GM21526 (cell line): ENCODE results near the gene PDE6B.
"Not testable (repeated sequence)": the region's sequence is repeated elsewhere in the genome, so short reads cannot be mapped to it uniquely, and the experiment has no call there.

ENCODE experiments used
- ATAC-seq: cut with Tn5 transposase; IDR thresholded peaks from one replicate; pipeline ENCODE4 v1.9.1; 2021; ENCODE audit warnings: moderate library complexity; ENCODE audit not compliant: unreplicated experiment, low FRiP score

Gene PDE6B

DNA sequence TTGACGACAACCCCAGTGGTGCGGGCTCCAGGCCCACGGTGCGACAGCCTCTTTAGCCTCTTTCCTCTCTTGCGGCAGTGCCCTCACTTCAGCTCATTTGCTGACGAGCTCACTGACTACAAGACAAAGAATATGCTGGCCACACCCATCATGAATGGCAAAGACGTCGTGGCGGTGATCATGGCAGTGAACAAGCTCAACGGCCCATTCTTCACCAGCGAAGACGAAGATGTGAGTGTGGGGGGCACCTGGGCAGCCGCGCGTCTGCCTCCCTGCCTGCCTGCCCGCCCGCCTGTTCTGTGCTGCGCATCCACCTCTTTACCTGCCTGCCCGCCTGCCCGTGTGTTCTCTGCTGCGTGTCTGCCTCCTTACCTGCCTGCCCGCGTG is 9.2 kb downstream of the PDE6B start:
- no peak for ATAC-seq

DNA sequence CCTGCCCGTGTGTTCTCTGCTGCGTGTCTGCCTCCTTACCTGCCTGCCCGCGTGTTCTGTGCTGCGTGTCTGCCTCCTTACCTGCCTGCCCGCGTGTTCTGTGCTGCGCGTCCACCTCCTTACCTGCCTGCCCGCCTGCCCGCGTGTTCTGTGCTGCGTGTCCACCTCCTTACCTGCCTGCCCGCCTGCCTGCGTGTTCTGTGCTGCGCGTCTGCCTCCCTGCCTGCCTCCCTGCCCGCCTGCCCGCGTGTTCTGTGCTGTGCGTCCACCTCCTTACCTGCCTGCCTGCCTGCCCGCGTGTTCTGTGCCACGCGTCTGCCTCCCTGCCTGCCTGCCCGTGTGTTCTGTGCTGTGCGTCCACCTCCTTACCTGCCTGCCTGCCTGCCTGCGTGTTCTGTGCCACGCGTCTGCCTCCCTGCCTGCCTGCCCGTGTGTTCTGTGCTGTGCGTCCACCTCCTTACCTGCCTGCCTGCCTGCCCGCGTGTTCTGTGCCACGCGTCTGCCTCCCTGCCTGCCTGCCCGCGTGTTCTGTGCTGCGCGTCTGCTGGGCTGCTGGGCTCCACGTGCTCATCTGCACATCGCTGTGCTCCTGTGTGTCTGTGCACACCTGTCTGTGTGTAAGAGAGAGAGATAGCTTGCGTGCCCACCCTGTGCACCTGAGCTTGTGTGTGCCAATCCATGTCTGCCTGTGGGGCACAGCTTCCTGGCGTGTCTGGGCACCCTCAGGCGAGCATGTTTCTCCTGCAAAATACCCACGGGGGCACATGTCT is 9.9 kb downstream of the PDE6B start:
- not testable (repeated sequence) for ATAC-seq

DNA sequence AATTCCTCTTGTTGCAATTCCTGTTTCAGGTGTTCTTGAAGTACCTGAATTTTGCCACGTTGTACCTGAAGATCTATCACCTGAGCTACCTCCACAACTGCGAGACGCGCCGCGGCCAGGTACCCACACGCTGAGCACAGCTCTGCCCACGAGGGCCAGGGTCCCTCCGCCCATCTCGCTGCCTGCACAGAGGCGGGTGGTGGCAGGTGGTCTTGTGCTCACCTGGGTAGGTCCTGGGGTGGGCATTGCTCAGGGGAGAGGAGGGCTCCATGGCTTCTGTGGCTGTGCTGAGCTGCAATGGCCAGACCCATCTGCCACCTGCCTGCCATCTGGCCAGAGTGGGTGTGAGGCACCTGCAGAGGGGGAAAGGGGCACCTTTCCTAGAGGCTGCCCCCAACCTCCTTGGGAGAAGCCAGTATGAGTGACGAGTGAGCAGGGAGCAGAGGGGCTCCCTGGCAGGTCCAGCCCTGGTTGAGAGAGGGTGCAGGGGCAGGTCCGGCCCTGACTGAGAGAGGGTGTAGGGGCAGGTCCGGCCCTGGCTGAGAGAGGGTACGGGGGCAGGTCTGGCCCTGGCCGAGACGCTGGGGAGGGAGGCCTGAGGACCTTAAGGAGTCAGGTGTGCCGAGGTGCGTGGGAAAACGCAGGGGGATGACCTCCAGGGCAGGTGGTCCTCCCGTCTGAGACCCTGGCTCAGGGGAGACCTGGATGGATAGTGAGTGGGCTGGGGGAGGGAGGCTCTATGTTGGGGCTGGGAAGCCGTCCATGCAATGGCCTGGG is 10.7 kb downstream of the PDE6B start:
- ATAC-seq, result no peak

DNA sequence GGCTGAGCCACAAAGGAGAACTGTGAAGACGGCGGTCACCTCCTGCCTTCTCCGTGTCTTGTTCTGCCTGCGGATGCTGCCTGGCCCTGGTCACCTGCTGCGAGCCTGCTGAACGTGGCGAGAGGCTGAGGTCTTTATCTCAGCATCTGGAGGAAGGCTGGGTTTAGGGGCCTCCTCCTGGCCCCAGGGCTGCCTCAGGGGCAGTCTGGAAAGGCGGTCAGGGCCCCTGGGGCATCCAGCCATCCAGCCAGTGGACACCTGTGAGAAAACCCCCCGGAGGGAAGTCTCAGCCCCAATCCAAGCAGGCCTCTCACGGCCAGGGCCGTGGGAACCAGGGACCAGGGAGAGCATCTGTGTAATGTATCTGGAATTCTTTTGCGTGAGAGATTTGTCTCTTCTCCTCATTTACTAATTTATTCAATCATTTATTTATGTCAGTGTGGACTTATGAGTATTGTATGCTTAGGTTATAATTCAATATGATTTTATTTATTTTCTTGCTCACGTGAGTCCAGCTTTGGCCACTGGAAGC is 11.3 kb downstream of the PDE6B start:
- no peak for ATAC-seq

DNA sequence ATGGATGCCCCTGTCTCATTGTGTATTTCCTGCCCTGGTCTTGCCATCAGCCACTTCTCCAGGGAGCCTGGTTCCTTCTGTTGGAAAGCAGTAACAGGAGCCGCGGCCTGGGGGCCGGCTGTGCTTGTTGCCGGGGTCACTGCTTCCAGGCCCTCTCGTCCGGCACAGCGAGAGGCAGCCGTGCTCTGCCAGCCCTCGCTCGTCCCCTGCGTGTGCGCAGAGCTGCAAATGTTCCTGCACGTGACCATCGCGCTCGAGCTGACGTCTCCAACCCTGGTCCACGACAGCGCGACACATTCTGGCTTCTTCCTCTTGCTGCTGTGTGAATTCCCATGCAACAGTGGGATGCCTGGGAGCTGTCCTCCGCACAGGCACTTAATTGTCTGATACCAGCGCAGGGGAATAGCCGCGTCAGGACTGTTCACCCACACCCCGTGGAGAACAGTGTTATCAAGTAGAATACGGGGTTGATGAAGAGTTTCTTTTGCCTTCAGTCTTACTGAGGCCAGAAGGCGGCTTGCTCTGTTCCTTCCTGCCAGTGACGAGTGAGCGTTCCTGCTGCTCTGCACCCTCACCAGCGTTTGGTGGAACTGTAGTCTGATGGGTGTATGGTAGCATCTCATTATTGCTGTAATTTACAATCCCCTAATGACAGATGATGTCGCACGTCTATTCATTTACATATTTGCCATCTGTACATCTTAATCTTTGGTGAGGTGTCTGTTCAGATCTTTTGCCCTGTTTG is 12.3 kb downstream of the PDE6B start:
- ATAC-seq, result no peak

DNA sequence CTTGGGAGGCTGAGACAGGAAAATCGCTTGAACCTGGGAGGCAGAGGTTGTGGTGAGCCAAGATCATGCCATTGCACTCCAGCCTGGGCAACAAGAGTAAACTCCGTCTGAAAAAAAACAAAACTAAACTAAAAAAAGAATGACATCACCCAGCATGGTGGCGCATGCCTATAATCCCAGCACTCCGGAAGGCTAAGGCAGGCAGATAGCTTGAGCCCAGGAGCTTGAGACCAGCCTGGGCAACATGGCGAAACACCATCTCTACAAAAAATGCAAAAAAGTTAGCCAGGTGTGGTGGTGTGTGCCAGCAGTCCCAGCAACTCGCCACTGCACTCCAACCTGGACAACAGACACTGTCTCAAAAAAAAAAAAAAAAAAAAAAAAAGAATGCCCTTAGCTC is 17.0 kb downstream of the PDE6B start:
- ATAC-seq, result not testable (repeated sequence)

DNA sequence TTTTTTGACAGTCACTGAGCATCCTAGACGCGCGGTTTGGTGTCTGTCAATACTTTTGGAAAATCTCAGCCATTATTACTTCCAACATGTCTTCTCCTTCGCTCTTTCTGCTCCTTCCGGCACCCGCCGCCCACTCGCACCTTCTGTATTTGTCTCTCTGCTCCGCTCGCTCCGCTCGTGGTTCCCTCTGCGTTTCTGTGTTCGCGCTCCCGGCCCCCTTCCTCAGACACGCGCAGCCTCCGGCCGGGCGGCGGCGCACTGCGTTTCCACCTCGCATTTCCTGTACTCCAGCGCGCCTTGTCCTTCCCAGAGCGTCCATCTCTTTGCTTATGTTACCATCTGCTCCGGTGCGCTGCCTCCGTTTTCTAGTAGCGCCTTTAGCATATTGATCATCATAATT is 21.1 kb downstream of the PDE6B start:
- ATAC-seq, result no peak

DNA sequence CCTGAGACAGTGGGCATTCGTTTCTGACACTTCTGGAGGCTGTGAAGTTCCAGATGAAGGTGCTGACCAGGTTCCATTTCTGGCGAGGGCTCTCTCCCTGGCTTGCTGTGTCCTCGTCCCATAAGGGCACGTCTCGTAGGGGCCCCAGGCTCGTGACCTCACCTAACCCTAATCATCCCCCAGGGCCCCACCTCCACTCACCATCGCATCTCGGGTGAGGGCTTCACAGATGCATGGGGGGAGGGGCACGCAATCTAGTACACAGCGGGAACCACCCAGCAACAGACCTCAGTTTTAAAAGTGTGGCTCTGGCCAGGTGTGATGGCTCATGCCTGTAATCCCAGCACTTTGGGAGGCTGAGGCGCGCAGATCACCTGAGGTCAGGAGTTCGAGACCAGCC is 22.1 kb downstream of the PDE6B start:
- no peak for ATAC-seq

DNA sequence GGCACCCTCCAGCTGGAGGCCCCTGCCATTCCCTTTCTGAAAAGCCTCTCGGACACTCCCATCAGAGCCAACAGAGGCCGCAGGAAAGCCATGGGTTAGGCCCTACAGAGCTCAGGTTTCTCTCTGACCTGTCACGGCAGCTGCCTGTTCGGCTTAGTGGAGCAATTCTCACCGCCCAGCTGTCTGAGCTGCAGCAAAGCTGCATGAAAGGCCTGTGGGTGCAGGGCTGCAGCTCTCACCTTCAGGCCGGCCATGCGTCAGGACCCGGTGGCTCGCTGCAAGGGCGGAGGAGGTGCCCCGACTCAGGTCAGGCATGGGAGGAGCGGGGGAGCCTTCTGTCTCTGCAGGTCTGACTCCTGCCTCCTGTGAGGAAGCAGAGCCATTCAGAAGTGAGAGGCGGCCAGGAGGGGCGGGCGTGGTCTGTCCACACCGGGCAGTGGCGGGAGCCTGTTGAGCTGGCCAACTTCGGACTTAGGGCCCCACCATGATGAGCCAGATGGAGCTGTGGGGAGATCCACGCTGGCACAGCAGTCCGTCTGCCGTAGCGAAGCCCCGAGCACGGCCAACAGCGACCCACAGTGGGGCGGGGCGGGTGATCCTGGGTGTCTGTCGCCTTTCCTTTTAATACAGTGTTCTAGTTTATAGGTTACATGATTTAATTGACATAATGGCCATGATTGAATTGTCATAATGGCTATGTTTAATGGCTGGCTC is 23.4 kb downstream of the PDE6B start:
- no peak for ATAC-seq

DNA sequence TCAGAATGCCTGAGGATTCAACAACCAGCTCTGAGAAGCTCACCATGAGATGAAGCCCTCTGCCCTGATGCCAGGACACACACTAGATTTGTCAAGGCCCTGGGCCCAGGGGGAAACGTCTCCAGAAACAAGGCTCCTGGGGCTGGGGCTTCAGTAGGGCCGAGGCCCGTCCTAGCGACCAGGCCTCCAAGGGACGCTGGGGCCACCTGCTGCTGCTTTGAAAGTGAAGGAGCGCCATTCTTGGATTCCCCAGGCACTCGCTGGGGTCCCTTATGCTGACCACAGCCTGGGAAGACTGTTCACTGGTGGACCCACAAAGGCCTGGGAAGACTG is 23.9 kb downstream of the PDE6B start:
- no peak for ATAC-seq

DNA sequence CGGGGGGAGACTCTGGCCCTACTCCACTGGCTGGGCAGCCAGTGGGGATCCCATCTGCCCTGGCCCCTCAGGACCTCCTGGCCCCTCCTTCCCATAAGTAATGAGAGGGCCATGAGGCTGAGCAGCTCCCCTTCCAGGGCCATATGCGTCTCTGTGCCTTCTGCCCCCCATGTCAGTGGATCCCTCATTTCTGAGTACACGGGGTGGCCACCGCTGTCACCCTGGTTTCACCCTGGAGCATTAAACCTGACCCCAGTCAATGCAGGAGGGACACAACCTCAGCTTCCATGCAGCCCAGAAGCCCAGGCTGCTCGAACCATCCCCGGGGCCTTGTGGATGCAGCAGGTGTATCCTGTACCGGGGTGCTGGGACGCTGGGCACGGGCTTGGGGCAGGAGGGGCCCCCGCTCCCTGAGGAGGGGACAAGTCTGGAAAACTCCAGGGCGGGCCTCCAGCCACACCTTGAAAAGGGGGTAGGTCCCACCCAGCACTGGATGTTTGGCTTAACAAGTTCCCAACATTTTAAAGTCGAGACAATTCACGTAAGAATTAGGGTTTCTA is 24.5 kb downstream of the PDE6B start:
- ATAC-seq, result no peak

DNA sequence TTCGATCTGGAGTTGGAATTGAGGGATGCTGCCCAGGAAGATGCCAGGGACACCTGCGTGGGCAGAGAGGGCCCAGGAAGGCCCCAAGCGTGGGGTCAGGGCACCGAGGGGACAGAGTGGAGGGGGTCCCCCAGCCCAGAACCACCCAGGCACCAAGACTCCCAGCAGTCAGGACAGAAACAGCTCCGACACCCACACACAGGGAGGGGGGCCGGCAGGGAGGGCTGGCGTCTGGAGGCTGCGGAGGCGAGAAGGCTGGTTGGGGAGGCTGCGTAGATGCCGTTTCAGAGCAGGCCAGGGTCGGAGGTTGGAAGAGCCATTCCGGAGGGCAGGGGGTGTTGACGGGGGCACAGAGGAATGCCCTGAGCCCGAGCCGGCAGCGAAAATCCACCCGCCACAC is 25.1 kb downstream of the PDE6B start:
- no peak for ATAC-seq

DNA sequence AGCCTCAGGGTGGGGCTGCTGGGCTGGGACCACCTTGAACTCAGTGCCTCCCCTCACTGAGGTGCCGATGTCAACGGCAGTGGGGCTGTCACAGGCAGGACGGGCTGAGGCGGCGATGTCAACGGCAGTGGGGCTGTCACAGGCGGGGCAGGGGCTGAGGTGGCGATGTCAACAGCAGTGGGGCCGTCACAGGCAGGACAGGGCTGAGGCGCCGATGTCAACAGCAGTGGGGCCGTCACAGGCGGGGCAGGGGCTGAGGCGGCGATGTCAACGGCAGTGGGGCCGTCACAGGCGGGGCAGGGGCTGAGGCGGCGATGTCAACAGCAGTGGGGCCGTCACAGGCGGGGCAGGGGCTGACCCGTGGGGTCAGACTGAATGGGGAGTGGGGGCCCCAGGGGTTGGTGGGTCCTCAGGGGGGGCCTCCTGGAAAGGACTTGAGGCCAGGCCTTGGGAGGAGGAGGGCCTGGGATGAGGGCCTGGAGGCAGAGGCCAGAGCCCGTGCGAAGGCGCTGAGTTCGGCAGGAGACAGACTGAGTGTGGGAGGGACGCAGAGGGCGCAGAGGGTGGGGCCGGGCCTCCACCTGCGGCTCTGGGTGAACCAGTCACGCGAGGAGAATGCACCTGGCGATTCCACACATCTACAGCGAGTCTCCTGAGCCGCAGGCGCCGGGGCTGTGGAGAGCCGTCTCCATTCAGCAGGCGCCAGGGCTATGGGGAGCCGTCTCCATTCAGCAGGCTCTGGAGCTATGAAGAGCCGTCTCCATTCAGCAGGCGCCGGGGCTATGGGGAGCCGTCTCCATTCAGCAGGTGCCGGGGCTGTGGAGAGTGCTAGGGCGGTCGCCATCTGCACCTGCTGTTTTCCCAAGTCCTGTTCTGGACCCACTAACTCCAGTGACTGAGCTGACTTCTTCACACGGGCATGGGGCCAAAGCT is 25.8 kb downstream of the PDE6B start:
- no peak for ATAC-seq

DNA sequence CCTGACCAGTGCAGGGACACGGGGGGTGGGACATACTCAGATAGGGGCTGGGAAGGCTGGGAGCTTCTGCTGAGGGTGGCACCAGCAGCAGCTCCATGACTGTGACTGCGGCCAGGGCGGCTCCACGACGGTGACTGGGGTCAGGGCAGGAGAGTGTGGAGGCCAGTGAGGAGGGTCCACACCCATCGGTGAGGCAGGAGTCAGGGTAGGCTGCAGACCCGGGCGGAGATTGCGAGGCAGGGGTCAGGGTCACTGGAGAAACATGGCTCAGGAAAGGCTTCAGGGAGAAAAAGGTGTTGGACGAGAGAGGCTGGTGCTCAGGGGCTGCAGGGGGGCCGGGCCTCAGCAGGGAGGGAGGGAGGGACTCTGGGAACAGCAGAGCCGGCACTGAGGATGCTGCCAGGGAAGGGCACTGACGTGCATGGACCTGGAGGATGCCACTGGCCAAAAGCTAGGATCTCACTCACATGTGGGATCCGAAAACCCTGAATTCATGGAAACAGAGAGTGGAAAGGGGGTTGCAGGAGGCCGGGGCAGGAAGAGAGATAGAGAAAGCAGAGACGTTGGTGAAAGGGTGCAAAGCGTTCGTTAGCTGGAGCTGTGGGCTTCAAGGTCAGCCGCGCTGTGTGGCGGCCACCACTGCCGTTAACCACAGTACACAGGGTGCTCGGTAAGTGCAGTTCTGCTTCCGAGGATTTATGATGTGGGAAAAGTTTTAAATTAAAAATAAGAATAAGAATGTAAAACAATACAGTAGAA is 26.7 kb downstream of the PDE6B start:
- no peak for ATAC-seq

DNA sequence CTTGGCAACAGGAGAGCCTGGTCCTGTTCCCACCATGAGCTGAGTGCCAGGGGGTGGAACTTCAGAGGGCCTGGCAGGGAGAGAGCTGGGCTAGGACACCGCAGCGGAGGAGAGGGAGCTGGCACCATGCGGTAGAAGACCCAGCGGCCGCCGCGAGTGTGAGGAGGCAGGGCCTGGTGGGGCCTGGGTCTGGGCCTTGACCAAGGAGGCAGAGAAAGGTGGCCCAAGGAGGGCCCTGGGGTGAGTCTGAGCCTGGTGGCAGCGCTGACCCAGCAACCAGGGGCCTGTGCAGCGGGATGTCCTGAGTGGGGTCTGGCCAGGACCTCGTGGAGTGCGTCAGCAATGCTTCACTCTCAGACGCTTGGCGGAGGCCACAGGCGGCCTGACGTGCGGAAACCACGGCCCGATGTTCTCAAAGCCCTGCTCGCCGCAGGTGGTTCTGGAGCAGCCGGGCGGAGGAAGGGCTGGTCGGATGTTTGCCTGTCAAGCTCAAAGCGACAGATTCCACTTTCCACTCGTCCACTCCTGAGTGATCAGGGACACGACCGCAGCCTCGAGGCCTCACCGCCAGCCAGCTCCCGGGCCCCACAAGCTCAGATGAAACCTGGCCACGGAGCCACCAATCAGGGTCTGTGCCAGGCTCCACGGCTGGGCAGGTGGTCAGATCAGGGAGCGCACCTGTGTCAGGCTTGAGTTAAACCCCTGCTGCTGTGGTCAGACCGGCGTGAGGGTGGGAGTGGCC is 27.9 kb downstream of the PDE6B start:
- no peak for ATAC-seq

DNA sequence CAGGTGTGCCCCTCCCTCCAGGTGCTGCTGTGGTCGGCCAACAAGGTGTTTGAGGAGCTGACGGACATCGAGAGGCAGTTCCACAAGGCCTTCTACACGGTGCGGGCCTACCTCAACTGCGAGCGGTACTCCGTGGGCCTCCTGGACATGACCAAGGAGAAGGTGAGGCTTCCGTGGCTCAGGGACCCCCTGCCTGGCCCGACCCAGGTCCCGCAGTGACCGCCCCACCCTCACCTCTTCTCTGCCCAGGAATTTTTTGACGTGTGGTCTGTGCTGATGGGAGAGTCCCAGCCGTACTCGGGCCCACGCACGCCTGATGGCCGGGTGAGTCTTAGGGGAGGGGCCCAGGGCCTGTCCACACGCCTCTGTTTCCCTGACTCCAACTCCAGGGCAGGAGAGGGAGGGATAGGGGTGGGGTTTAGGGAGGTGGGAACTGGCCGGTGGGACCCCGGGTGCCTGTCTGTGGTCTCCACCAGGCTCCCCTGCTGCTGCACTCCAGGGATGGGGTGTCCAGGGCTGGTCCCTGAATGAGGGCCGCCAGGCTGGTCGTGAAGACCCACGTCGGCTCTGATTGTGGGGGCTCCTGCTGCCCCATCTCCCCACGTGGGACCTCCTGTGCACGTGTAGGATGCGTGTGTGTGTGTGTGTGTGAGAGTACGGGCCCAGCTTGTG is 28.6 kb downstream of the PDE6B start:
- ATAC-seq, result no peak

DNA sequence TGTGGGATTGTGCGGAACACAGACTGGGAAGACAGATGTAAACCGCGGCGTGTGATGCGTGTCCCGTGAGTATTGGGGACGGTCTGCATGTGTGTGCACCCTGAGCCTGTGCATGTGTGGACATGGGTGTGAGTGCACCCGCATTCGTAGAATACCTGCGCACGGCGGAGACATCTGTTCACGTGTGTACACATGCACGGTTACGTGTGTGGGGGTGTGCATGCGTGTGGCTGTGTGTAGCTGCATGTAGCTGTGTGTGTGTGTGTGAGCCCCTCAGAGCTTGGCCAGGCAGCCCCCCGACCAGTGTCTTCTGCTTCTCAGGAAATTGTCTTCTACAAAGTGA is 29.1 kb downstream of the PDE6B start:
- ATAC-seq, result no peak
